GM19193 (cell line): ENCODE data around the gene GPR62.
A peak's percentile ranks its signal among the peaks of the same experiment; 100 is the strongest.

Experiments used
- POLR2A ChIP-seq: IDR thresholded peaks from 4 replicates; pipeline ENCODE4 v1.6.1; 2011; ENCODE audit not compliant: insufficient read depth, insufficient read length; ENCODE audit errors: extremely low read depth

GPR62 gene

GRCh38 chr3:51969841-51970240, 14.7 kb downstream of the GPR62 start:
- TF ChIP-seq POLR2A = no peak

- TF ChIP-seq POLR2A = no peak
Observed at GRCh38 chr3:51970606-51971300, 15.6 kb downstream of the GPR62 start.

GRCh38 chr3:51971350-51971749, 16.2 kb downstream of the GPR62 start:
- TF ChIP-seq POLR2A = no peak

- TF ChIP-seq POLR2A = no peak
Observed at GRCh38 chr3:51974277-51974962, 19.2 kb downstream of the GPR62 start.

GRCh38 chr3:51974963-51975851, 20.0 kb downstream of the GPR62 start, which contains the start of gene ABHD14A:
TSS of gene ABHD14A (plus strand) at chr3:51975064. CDS start at chr3:51975136, 72 bp downstream.
- peak; percentile 80 for TF ChIP-seq POLR2A

- no peak for TF ChIP-seq POLR2A
Observed at GRCh38 chr3:51975852-51976549, 20.8 kb downstream of the GPR62 start.

- no peak for TF ChIP-seq POLR2A
Observed at GRCh38 chr3:51977446-51978142, 22.4 kb downstream of the GPR62 start.

- no peak for TF ChIP-seq POLR2A
Observed at GRCh38 chr3:51978143-51978502, 22.9 kb downstream of the GPR62 start.

GRCh38 chr3:51980253-51980652, 25.1 kb downstream of the GPR62 start:
- TF ChIP-seq POLR2A = no peak

- no peak for TF ChIP-seq POLR2A
Observed at GRCh38 chr3:51982352-51982837, 27.2 kb downstream of the GPR62 start.

- TF ChIP-seq POLR2A = peak; percentile 80
Observed at GRCh38 chr3:51982838-51983577, 27.8 kb downstream of the GPR62 start, which contains the start of gene ACY1. TSS of gene ACY1 (plus strand) at chr3:51983535. CDS start at chr3:51984065, 530 bp downstream.

GRCh38 chr3:51983578-51984268, 28.5 kb downstream of the GPR62 start:
- TF ChIP-seq POLR2A = no peak

- no peak for TF ChIP-seq POLR2A
Observed at GRCh38 chr3:51984269-51984647, 29.1 kb downstream of the GPR62 start.
